Dendritic cell treated with granulocyte-macrophage colony-stimulating factor and Interleukin-4, amounts not matched to agents 40 ng/mL and 50 ng/mL, for 4 days (primary cell): Measurements from ENCODE around the gene PPP2R5C.
A peak's percentile ranks its signal among the peaks of the same experiment; 100 is the strongest.

ENCODE experiments used
- H3K27ac Mint-ChIP-seq: one replicate; pipeline ENCODE4 v1.8.0; 2022; ENCODE audit warnings: mild to moderate bottlenecking, mixed read lengths
- H3K27me3 Mint-ChIP-seq: one replicate; pipeline ENCODE4 v1.8.0; 2022; ENCODE audit warnings: mild to moderate bottlenecking, mixed read lengths
- H3K36me3 Mint-ChIP-seq: one replicate; pipeline ENCODE4 v1.8.0; 2022; ENCODE audit warnings: low read depth, mixed read lengths
- H3K4me1 Mint-ChIP-seq: one replicate; pipeline ENCODE4 v1.8.0; 2022; ENCODE audit warnings: low read depth, mixed read lengths
- H3K4me3 Mint-ChIP-seq: one replicate; pipeline ENCODE4 v1.8.0; 2022; ENCODE audit warnings: mild to moderate bottlenecking, moderate library complexity, mixed read lengths
- H3K9me3 Mint-ChIP-seq: one replicate; pipeline ENCODE4 v1.8.0; 2022; ENCODE audit warnings: mixed read lengths
- intact Hi-C: fragments of 100-400 bp; cut with micrococcal nuclease; formaldehyde crosslinking; loops from one replicate; pipeline ENCODE4 v1.15.0; 2022

PPP2R5C gene

DNA sequence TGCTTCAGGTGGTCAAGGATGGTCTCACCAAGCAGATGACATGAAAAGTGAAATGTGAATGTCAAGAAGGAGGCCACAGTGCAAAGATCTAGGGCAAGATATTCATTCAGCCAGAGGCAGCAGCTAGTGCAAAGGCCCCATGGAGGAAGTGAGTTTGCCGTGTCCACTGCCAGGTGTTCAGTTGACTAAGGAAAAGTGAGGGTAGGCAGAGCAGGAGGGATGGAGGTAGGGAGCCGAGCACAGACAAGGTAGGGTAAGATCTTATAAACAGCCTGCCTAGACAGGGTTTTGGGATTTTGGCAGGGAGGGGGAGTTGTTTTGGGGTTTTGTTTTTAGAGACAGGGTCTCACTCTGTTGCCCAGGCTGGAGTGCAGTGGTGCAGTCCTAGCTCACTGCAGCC lies 11.9 kb downstream of the PPP2R5C start:
- no peak overlapping the region for H3K4me3 Mint-ChIP-seq
- no peak overlapping the region for H3K27ac Mint-ChIP-seq
- peaks cover 19% of the 10 kb centered on the region for H3K27me3 Mint-ChIP-seq
- H3K4me1 Mint-ChIP-seq = peaks cover 11% of the 10 kb centered on the region
- no peaks in the 10 kb centered on the region for H3K9me3 Mint-ChIP-seq
- H3K36me3 Mint-ChIP-seq = no peaks in the 10 kb centered on the region
- intact Hi-C loops = loop anchor here (10.0 kb wide), 1 partner anchor 191 kb away; the partner anchor contains the start of gene DYNC1H1

GRCh38 chr14:101774006-101774795 lies 12.7 kb downstream of the PPP2R5C start:
- H3K4me1 Mint-ChIP-seq = peaks cover 11% of the 10 kb centered on the region
- no peak overlapping the region for H3K4me3 Mint-ChIP-seq
- H3K36me3 Mint-ChIP-seq = no peaks in the 10 kb centered on the region
- no peak overlapping the region for H3K27ac Mint-ChIP-seq
- H3K9me3 Mint-ChIP-seq = no peaks in the 10 kb centered on the region
- peaks cover 20% of the 10 kb centered on the region for H3K27me3 Mint-ChIP-seq
- intact Hi-C loops = loop anchor here (10.0 kb wide), 1 partner anchor 191 kb away; the partner anchor contains the start of gene DYNC1H1

GRCh38 chr14:101774814-101775213 lies 13.3 kb downstream of the PPP2R5C start:
- intact Hi-C loops = loop anchor here (10.0 kb wide), 1 partner anchor 190 kb away; the partner anchor contains the start of gene DYNC1H1
- Mint-ChIP-seq H3K9me3 (no peaks in the 10 kb centered on the region), H3K27ac (no peak overlapping the region), H3K4me3 (no peak overlapping the region), H3K36me3 (no peaks in the 10 kb centered on the region), H3K27me3 (peaks cover 26% of the 10 kb centered on the region), H3K4me1 (peaks cover 11% of the 10 kb centered on the region)

DNA sequence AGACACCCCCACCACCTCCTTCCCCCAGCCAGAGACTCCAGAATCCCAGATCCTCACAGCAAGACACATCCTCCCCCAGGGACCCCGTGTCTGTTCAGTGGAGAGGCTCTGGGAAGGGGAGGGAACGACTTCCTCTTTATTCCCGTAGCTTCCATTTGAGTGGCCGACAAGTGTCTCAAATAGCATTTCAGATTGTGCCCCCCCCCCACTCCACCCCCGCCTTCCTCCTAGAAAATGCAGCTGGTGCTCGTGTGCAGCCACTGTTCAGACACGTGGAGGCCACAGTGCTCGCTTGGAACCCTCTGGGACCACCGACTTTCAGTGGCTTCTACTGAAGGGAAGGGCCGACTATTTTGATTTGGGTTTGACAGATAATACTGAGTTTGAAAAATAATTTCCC lies 14.3 kb downstream of the PPP2R5C start:
- Mint-ChIP-seq H3K9me3 (no peaks in the 10 kb centered on the region), H3K4me3 (no peak overlapping the region), H3K27ac (no peak overlapping the region), H3K4me1 (peaks cover 11% of the 10 kb centered on the region), H3K27me3 (peaks cover 36% of the 10 kb centered on the region), H3K36me3 (no peaks in the 10 kb centered on the region)
- intact Hi-C loops = loop anchor here (10.0 kb wide), 1 partner anchor 189 kb away; the partner anchor contains the start of gene DYNC1H1

- Mint-ChIP-seq H3K27me3 (peaks cover 41% of the 10 kb centered on the region), H3K9me3 (no peaks in the 10 kb centered on the region), H3K36me3 (no peaks in the 10 kb centered on the region), H3K4me1 (peaks cover 11% of the 10 kb centered on the region), H3K4me3 (no peak overlapping the region), H3K27ac (no peak overlapping the region)
- intact Hi-C loops = loop anchor here (10.0 kb wide), 1 partner anchor 188 kb away; the partner anchor contains the start of gene DYNC1H1
These were observed 14.8 kb downstream of the PPP2R5C start for GRCh38 chr14:101776344-101776743.

- H3K4me1 Mint-ChIP-seq = peaks cover 15% of the 10 kb centered on the region
- no peak overlapping the region for H3K4me3 Mint-ChIP-seq
- H3K27me3 Mint-ChIP-seq = peaks cover 65% of the 10 kb centered on the region
- intact Hi-C loops = no loop called here
- H3K9me3 Mint-ChIP-seq = no peaks in the 10 kb centered on the region
- no peaks in the 10 kb centered on the region for H3K36me3 Mint-ChIP-seq
- no peak overlapping the region for H3K27ac Mint-ChIP-seq
These were observed 18.9 kb downstream of the PPP2R5C start for GRCh38 chr14:101780390-101780789.

GRCh38 chr14:101780887-101781239 lies 19.4 kb downstream of the PPP2R5C start:
- peaks cover 10% of the 10 kb centered on the region for H3K4me1 Mint-ChIP-seq
- peaks cover 67% of the 10 kb centered on the region for H3K27me3 Mint-ChIP-seq
- H3K4me3 Mint-ChIP-seq = no peak overlapping the region
- no peaks in the 10 kb centered on the region for H3K36me3 Mint-ChIP-seq
- no peak overlapping the region for H3K27ac Mint-ChIP-seq
- H3K9me3 Mint-ChIP-seq = no peaks in the 10 kb centered on the region
- intact Hi-C loops = no loop called here

DNA sequence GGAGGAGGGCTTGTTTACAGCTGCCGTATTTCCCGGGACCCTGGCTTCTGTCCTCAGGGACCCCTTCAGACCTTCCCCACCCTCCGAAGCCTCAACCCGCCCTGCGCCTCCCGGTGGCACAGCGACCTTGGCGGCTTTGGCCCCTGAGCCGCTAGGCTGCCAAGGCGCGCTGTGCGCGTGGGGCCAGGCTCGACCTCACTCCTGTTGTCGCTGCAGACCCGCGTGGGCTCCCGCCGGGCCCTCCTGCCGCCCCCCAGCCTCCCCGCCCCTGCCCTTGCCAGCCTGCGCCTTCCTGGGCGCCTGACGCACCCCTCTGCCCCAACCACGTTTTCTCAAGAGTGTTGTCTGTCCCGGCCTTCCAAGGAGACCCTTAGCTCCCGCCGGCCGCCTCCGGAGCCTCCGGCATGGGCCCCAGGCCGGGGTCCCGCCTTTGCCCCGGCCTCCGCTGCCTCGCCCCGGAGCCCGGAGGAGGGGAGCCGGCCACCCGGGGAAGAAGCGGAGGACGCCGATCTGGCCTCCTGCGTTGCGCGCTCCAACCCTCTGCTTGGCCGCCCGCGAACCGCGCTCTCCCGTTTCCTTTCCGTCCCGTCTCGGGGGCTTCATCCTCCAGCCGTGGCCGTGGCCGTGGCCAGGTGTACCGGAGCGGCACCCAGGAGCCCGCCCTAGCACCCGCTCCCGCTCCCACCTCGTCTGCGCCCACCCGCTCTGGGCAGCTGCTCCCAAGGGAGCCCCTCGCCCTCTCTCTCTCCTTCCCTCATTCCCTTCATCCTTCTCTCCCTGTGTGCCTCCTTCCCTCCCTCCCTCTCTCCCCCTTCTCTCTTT lies 19.9 kb downstream of the PPP2R5C start:
- H3K27ac Mint-ChIP-seq = peak overlapping the region; percentile 46
- H3K4me1 Mint-ChIP-seq = peaks cover 7% of the 10 kb centered on the region
- no peaks in the 10 kb centered on the region for H3K36me3 Mint-ChIP-seq
- peak overlapping the region; percentile 33 for H3K4me3 Mint-ChIP-seq
- H3K9me3 Mint-ChIP-seq = no peaks in the 10 kb centered on the region
- peaks cover 70% of the 10 kb centered on the region for H3K27me3 Mint-ChIP-seq
- intact Hi-C loops = no loop called here

DNA sequence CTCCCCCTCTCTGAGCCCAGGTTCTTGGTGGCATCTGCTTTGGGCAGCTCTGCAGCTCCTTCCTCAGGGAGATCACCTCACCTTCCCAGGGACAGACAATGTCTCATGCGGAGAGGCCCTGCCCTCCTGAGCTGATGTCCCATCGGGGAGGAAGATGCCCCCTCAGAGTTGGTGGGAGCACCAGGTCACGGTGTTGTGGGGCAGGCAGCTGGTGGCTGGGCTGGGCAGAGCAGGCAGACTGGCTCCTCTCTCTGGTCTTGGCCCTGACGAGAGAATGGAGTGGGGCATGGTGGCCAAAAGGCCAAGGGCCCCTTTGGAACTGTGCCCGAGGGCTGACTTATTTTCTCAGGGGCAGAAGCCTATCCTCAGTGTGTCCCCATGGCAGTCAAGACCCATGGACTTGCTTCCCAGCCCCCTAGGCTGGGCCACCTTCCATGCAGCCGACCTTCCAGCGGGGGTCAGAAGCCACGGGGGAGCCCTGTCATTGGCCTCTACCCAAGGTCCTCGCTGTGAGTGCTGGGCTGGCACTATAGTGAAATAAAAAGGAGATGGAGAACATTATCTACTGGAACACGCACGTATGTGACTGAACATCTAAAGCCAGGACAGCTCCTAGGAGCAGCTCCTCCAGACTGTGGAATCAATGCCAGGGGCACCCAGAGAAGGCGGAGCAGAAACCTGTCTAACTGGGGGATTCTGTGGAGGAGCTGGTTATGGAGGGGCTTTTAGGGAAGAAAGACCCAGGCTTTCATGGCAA lies 21.9 kb downstream of the PPP2R5C start:
- Mint-ChIP-seq H3K9me3 (no peaks in the 10 kb centered on the region), H3K27ac (no peak overlapping the region), H3K4me3 (no peak overlapping the region), H3K36me3 (no peaks in the 10 kb centered on the region), H3K4me1 (peaks cover 4% of the 10 kb centered on the region), H3K27me3 (peaks cover 58% of the 10 kb centered on the region)
- intact Hi-C loops = no loop called here

DNA sequence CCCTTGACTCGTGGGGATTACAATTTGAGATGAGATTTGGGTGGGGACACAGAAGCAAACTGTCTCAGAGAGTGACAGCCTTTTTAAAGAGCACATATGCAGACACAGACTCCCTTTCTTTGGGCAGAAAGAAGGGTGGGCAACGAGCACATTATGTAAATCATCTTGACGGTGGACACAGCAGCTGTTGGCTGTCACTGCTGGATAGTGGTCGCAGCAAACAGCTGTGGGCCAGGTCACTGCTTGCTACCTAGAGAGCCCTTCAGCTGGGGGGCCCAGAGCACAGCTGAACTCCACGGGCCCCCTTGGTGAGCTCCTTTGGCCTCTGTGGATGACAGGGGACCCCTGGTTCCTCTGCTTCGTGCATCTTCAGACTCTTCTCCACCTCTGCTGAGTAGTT lies 23.1 kb downstream of the PPP2R5C start:
- H3K27me3 Mint-ChIP-seq = peaks cover 46% of the 10 kb centered on the region
- no peak overlapping the region for H3K27ac Mint-ChIP-seq
- H3K9me3 Mint-ChIP-seq = no peaks in the 10 kb centered on the region
- H3K36me3 Mint-ChIP-seq = no peaks in the 10 kb centered on the region
- H3K4me3 Mint-ChIP-seq = no peak overlapping the region
- intact Hi-C loops = no loop called here
- H3K4me1 Mint-ChIP-seq = peaks cover 4% of the 10 kb centered on the region

DNA sequence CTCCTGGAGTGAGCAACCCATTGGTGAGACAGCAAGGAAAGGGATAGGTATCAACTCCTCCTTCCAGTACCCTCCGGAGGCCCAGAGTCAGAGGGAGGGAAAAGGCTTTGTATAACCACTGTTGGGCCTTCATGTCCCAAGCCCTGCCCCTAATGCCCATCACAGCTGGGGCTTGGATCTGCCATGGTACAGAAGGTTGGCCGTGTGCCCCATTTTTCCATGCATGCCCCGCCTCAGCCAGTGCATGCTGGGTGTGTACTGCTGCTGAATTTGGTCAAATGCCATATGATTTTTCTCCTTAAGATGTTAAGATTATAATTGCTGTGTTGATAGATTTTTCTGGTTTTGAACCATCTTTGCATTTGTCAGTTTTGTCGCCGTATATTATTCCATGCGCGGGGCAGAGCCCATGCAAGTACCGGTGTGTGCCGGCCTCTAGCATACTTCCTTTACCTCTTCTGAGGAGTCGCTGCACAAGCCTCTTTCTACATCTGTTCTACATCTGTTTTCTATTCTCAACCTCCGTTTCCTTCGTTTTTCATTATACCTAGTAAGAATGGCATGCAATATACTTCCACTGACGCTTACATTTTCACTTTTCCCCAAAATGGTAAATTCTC lies 26.6 kb downstream of the PPP2R5C start:
- intact Hi-C loops = no loop called here
- Mint-ChIP-seq H3K27me3 (peaks cover 22% of the 10 kb centered on the region), H3K4me3 (no peak overlapping the region), H3K36me3 (no peaks in the 10 kb centered on the region), H3K27ac (no peak overlapping the region), H3K4me1 (peaks cover 16% of the 10 kb centered on the region), H3K9me3 (no peaks in the 10 kb centered on the region)

DNA sequence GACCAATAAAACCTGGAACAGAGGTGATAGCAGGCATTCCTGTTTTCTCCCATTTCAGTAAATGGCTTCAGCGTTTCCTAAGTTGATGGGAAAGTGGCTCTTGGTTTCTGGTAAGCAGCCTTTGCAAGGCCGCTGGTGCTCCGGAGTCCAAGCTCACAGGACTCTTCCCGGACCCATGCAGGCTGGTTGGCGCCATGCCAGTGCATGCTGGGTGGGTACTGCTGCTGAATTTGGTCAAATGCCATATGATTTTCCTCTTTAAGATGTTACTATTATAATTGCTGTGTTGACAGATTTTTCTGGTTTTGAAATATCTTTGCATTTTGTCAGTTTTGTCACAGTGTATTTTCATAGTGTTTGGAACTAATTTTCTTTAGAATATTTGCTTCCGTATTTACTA lies 27.7 kb downstream of the PPP2R5C start:
- peaks cover 16% of the 10 kb centered on the region for H3K4me1 Mint-ChIP-seq
- H3K9me3 Mint-ChIP-seq = peaks cover 11% of the 10 kb centered on the region
- intact Hi-C loops = no loop called here
- no peak overlapping the region for H3K4me3 Mint-ChIP-seq
- peaks cover 9% of the 10 kb centered on the region for H3K36me3 Mint-ChIP-seq
- peaks cover 13% of the 10 kb centered on the region for H3K27me3 Mint-ChIP-seq
- H3K27ac Mint-ChIP-seq = no peak overlapping the region

- intact Hi-C loops = no loop called here
- Mint-ChIP-seq H3K36me3 (peaks cover 9% of the 10 kb centered on the region), H3K27ac (no peak overlapping the region), H3K4me1 (peaks cover 16% of the 10 kb centered on the region), H3K27me3 (peaks cover 6% of the 10 kb centered on the region), H3K9me3 (peaks cover 11% of the 10 kb centered on the region), H3K4me3 (no peak overlapping the region)
These were observed 28.7 kb downstream of the PPP2R5C start for GRCh38 chr14:101790232-101790631.
